HEK293T (cell line): ENCODE measurements around the gene VASH1.

Experiments
- CTBP1 ChIP-seq: fragments of 450-650 bp; IDR thresholded peaks from 2 replicates; pipeline ENCODE4 v1.6.1; 2016; ENCODE audit warnings: borderline replicate concordance
- FOXA1 ChIP-seq: fragments of 450-650 bp; IDR thresholded peaks from 2 replicates; pipeline ENCODE4 v1.6.1; 2016; ENCODE audit warnings: mild to moderate bottlenecking
- L3MBTL2 ChIP-seq: fragments of 450-650 bp; conservative IDR thresholded peaks from 2 replicates; pipeline ENCODE4 v1.6.1; 2016; ENCODE audit warnings: mild to moderate bottlenecking
- SUZ12 ChIP-seq: fragments of 450-650 bp; IDR thresholded peaks from 2 replicates; pipeline ENCODE4 v1.6.1; 2016; ENCODE audit warnings: mild to moderate bottlenecking

DNA sequence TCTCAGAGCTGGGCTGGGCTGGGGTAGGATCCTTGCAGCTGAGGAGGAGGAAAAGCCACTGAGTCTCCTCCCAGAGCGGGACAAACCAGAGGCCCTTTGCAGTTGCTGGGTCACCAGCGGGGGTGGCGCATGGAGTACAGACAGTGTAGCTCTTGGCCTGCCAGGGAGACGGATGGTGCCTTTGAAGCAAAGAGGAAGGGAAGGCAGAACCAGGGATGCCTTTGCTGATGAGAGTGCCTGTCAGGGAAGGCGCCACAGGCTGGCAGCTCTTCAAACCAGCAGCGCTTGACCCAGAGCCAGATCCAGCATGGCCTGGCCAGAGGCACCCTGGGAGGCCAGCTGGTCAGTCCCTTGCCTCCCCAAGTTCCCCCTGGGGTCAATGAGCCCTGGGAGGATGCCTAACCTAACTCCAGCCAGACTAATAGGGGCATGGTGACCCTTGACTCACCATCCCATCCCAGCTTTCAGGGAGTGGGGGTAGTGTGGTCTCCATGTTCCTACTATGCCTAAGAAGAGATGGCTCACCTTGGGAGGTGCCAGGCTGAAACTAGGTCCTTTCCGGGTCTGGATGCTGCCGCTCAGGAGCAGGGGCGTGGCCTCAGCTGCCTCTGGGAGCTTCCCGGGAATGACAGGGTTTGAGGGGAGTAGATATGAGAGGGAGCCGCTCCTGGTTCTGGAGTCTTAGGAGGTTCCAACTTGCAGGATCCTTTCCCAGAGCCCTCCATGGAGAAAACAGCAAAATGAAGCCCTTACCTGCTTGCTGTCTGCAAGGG is 19.8 kb downstream of the VASH1 start:
- TF ChIP-seq CTBP1 (no peak), SUZ12 (no peak), FOXA1 (no peak), L3MBTL2 (no peak)
